GM12874 (cell line): ENCODE results near the gene CHRDL1.

Source experiments
- TF ChIP-seq, protein P1 (sequence below): IDR thresholded peaks from 2 replicates; pipeline ENCODE4 v1.5.1; 2011; ENCODE audit warnings: low read depth, mild to moderate bottlenecking, control low read depth, low read length, moderate library complexity; ENCODE audit not compliant: insufficient read depth

Gene CHRDL1

DNA sequence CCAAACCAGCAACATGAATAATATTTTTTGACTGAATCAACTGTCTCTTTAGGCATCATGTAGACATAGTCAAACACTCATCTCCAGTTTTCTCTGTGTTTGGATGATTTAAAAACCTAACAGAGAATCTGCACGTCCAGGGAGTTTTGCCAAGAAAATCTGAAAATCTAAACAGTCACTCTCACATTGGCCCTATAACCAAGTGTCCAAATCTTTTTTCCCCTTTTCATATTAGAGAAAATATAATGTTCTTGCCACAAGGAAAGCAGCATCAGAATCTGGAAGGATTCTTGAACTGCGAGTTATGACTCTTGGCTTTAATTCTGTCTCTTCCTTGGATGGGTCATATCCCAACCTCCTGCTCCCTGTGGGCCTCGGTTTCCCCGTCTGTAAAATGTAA lies 8.8 kb upstream of the CHRDL1 start:
- TF ChIP-seq, protein P1, sequence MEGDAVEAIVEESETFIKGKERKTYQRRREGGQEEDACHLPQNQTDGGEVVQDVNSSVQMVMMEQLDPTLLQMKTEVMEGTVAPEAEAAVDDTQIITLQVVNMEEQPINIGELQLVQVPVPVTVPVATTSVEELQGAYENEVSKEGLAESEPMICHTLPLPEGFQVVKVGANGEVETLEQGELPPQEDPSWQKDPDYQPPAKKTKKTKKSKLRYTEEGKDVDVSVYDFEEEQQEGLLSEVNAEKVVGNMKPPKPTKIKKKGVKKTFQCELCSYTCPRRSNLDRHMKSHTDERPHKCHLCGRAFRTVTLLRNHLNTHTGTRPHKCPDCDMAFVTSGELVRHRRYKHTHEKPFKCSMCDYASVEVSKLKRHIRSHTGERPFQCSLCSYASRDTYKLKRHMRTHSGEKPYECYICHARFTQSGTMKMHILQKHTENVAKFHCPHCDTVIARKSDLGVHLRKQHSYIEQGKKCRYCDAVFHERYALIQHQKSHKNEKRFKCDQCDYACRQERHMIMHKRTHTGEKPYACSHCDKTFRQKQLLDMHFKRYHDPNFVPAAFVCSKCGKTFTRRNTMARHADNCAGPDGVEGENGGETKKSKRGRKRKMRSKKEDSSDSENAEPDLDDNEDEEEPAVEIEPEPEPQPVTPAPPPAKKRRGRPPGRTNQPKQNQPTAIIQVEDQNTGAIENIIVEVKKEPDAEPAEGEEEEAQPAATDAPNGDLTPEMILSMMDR, result no peak

DNA sequence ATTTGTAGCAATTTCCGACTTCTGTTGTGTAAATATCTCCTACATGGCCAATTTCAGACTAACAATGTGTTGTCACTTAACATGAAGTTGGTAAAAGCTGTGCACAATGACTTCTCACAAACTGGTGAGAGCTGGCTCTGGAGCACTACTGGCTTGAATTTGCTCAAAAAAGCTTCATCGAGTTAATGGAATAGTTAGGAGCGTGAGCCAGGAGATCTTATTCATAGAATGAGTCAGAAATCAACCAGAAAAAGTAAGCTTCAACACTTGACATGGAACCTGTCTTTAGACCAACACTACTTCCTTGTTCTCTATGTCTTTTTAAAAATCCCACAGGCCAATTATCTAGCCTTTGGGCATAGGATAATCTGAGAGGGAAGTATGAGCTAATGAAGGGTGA lies 7.9 kb upstream of the CHRDL1 start:
- TF ChIP-seq, protein P1, result no peak

DNA sequence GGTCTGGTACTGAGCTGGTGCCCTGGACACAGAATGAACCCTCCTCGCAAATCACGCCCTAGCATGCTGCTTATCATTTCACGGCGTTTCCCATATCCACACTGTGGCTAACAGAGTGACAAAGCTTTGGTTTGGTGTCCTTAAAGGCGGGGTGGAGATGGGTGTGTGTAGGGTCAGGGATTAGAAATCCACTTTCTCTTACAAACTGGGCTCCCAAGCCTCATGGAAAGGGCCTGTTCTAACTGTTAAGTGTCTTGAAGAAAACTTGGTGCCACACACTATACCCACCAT lies 735 bp upstream of the CHRDL1 start:
- TF ChIP-seq, protein P1, result no peak

DNA sequence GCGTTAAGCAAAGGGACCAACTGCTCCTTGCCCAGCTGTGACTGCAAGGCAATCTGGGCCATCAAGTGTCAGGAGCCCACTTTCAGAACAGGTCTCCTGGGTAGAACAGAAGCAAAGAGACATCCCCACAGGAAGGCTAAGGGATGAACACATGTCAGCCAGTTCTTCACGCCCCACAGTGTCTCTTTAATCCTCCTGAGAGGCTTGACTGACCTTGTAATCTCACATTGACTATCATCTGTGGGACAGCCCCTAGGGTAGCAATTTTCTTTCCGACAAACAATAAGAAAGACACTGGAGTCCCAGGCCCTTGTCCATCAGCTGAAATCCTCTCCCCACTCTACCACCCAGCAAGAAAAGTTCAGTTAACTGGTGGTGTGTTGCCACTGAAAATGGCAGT lies 1.0 kb downstream of the CHRDL1 start:
- TF ChIP-seq, protein P1, result no peak

DNA sequence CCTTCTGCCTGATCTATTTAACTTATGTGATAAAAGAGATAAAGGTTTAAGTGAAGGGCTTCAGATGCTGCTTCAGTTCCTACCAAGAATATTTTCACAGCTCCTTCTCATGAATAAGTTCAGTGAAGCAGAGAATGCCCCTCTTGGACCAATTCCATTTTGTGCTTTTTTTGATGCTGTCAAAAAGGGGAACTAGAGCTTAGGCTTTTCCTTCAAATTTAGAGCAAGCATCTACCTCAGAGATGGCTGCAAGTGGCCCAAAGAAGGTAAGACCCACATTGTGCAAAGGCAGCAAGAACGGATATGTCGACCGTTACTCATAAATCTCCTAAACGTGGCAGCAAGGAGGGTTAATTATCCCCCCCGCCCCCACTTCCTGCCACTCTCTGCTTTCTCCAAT lies 4.5 kb downstream of the CHRDL1 start:
- TF ChIP-seq, protein P1, result no peak

DNA sequence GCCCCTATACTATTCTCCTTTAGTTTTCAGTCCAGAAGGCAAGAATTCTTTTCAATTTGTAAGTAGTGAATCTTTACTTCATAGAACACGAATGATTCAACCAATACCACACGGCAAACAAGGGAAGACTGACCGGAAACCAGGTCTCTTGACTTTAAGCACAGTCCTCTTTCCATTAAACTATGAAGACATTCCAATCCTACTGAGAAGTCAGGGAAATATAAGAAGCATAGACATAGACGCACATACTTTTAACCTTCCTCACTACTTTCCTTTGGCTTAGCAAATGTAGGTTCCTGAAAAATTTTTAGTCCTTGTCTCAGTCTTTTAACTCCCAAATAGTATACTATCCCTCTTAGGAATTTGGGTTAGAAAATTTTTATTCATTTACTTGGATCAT lies 9.1 kb downstream of the CHRDL1 start:
- TF ChIP-seq, protein P1, result no peak

DNA sequence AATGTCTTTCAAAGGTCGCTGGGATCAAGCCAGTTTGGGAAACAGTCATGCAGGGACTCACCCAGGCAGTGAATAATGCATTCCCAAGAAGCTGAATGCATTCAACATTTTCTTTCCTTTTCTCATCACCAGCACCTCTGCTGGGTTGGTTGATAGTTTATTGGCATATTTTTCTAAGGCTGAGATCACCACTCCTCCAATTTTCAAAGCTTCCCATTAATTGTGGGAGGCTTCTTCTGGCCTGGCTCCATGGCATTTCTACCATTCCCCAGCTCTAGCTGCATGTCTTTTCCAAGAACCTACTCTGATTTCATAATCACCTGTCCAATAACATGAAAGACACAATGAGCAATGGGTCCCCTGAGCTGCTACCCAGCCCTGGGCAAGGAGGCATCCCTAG lies 35.8 kb downstream of the CHRDL1 start:
- TF ChIP-seq, protein P1, result no peak

DNA sequence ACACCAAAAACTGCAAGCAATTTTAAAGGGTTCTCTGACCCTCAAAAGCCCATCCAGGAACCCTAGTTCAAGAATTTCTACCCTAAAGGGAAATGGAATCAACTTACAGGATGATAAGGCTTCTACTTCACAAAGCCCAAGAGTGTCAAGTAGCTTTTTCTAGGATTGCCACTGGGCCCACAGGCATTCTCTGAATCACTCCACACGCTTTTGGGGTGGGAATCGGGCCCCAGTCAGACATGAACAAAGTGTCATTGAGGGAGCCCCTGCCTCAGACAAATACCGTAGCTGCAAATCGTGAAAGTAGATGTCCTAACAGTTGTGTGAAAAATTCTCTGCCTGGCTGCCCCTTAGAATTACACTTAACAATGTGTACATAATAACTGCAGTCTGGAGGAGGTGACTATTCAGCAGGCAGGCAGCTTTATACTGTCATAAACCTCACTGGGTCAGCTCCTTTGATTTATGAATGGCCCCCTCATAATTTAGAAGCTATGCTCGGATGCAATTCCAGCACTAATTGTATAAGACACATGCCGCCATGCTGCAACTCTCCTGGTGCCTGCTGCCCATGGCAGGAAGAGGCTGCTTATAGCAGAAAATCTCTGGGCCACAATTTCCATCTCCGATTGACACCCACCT lies 36.7 kb downstream of the CHRDL1 start:
- TF ChIP-seq, protein P1, result no peak
